T-helper 2 cell treated with Interferon-gamma antibody and Interleukin-4, amounts not matched to agents 100 ng/mL and 5 ng/mL, for 36 hours (primary cell): ENCODE results near the gene ADCY5. TPM values are rescaled to one million over a fixed set of nuclear protein-coding genes. Genes with fewer than 3 reads are reported as not detected.

ENCODE experiments used
- intact Hi-C: fragments of 100-400 bp; cut with micrococcal nuclease; formaldehyde crosslinking; loops from one replicate; pipeline ENCODE4 v1.15.1; 2023
- total RNA-seq: library from RNA; stranded (reverse); gene quantifications from 2 replicates; pipeline ENCODE4 v1.2.3, GENCODE V29; 2022

Gene ADCY5
- total RNA-seq, 1 donor from 2014 or later: not detected

DNA sequence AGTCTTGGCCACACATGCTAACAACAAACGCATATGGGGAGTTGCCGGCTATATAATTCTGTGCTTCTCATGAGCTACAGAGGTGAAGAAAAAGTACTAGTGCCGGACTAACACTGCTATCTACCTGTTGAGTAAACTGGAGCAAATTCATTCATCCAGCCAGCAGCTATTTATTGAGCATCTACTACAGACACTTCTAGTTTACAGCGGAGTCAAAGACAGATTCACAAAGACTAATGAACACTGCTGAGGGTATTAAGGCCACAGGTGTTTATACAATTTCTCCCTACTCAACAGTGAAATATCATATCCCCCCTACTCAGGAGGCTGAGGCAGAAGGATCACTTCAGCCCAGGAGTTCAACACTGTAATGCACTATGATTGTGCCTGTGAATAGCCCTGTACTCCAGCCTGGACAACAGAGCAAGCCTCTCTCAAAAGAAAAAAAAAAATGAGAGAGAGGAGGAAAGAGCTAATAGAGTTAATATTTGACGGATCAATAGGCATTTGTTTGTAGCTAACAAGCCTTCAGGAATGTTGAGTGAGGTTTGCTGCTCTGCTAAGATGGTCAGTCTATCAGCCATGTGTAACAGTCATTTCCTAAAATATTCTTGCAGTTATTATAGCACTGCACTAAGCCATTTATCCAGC lies 17.8 kb downstream of the ADCY5 start:
- intact Hi-C loops: no loop called here

DNA sequence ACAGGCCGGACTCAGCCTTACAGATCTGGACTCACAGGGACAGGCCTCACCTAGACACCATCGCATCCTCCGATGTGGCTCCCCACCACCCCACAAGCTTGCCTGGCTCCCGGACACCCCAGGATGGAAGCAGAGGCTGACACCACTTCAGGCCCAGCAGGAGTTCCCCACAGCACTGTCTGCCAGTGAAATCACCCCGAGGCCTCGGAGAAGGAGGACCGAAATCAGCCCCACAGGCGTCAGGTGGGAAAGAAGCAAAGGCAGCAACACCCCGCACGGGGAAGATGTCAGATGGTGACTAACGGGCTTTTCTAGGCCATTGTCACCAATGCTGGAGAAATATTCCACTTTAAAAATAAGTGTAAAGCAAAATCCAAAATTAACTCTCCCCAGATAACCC lies 18.6 kb downstream of the ADCY5 start:
- intact Hi-C loops: no loop called here

DNA sequence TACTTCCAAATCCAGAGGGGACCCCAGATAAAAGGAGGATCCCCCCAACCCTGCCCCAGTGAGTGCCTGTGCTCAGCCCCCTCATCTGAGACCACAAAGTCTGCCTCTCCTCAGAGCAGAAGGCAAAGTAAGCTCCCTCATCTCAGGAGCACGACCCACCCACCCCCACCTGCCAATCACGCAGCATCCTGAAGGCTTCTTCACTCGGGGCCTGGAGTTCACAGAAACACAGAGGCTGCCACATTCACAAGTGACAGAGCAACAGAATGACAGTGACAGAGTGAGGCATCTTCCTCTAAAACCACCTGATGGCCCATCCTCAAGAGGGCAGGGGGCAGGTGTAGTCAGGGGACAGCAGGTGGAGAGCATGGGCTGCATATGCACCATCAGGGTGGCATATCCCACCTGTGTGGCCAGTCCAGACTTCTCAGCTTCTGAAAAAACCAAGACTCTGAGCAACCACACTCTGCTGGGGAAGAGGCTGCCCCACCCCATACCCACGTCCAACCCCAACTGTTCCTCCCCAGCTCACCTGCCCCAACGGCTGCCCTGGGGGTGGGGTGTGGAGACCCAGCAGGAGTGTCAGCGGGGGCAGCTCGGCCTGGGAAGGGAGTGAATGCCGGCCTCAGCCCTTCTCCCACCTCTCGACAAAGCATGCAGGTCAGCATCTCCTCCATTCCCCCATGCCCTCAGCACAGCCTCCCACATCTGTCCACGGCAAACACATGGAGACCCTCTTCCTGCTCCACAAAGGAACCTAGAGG lies 19.3 kb downstream of the ADCY5 start:
- intact Hi-C loops: no loop called here

- intact Hi-C loops: no loop called here
These were observed 23.7 kb downstream of the ADCY5 start for GRCh38 chr3:123424999-123425712.

DNA sequence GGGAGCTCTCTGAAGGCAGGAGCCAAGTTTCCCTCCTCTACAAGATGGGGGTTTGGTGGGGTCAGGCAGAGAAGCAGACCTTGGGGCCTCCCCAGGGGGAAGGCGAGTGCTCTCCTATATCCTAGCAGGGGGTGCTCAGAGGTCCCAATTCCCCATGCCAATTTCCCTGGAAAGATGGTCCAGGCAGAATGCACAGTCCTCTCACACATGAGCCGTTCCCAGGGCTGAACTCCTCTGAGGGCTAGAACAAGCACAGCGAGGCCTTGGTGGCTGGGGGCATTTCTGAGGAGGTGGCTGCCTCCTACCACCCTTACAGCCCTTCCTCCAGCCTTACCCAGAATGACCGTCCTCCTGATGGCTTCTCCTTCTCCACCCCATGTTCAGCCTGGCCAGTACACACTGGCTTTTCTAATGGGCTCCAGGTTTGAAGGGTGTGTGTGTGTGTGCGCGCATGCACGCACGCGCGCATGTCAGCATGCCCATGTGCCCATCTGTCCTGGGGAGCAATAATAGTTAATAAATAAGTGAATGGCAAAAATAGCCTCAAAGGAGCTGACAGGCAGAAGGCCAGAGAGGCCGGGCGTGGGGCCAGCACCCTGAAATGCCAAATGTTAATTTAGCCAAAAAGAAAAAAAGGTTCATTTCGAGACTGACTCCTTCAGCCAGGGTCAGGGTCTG lies 24.4 kb downstream of the ADCY5 start:
- intact Hi-C loops: no loop called here

DNA sequence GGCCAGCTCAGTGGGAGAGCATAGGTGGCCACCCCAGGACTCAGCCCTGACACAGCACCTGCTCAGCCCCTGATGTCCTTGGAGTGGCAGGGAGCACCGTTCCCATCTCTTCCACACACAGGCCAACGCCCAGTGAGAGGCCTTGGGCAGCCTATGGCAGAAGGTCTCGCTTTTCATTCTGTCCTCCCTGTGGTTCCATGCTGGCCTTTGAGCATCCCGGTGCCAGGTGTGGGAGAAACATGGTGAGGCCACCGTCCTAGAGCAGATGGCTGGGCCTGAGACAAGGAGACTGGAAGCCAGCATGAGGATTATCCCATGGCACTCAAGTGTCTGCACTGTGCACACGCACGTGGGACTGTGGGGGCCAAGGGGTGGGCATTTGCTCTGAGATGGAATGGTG lies 25.1 kb downstream of the ADCY5 start:
- intact Hi-C loops: no loop called here

DNA sequence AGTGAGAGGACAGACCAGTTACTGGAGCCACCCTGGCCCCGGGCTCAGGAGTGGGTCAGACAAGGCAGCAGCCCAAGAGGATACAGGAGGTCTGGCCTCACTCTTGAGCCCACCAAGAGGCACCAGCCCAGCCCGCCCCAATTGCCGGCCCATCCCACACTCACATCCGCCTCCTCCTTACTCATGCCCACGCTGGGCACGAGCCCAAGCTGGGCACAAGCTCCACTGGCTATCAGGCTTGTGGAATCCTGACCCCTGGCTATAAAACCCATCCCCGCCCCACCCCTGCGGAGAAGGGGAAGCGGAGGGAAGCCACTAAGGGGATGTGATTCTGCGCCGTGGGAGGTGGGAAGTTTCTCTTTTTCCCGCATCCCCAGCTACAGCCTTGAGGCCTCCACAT lies 25.9 kb downstream of the ADCY5 start:
- intact Hi-C loops: no loop called here

DNA sequence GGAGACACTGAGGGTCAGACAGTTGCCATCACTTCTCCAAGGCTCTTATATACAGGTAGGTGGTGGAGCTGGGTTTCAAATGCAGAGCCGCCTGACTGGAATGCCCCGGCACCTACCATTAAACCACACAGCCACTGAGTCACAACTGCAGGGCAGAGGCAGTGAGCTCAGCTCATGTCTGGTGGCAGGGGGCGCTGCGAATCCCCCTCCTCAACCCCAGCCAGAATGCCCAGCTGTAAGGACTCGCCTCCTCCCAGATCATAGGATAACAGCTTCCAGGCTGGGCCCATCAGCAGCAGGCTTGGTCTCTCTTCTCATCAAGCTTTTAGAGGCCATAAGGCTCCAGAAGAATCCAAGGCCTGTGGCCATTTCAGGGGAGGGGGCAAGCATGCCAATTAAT lies 26.4 kb downstream of the ADCY5 start:
- intact Hi-C loops: no loop called here

GRCh38 chr3:123421353-123422174 lies 27.3 kb downstream of the ADCY5 start:
- intact Hi-C loops: no loop called here

GRCh38 chr3:123420416-123420968 lies 28.4 kb downstream of the ADCY5 start:
- intact Hi-C loops: no loop called here

DNA sequence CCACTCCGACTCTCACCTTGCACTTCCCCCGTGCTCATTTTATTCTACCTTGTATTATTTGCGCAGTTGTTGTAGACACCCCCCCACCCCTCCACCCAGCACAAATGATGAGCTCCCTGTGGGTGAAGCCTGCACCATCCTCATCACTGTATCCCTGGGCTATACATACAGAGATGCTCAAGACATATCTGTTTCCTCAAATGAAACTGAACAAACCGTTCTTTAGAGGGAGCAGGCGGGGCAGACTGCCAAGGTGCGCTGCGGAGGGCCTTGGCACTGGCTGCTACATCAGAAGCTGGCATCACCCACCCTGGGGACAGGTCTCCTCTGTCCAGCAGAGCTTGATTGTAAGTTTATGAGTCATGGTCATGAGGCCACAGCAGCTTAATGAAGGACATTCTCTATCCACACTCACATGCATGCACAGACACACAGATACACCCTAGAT lies 29.0 kb downstream of the ADCY5 start:
- intact Hi-C loops: no loop called here

GRCh38 chr3:123419181-123419849 lies 29.6 kb downstream of the ADCY5 start:
- intact Hi-C loops: no loop called here

DNA sequence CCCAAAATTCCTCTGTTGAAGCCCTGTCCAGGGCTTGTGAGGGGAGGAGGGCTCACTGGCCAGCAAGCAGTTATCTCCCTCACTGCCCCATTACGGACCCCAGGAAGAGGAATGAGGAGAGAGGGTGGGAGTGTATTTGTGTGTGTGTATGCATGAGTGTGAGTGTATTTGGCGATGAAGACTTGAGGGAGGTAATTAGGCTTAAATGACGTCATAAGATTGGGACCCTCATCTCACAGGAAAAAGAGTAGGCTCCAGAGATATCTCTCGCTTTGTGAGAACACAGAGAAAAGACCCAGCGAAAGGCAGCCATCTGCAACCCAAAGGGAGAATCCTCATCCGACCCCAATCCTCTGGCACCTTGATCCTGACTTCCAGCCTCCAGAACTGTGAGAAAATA lies 32.2 kb downstream of the ADCY5 start:
- intact Hi-C loops: no loop called here

DNA sequence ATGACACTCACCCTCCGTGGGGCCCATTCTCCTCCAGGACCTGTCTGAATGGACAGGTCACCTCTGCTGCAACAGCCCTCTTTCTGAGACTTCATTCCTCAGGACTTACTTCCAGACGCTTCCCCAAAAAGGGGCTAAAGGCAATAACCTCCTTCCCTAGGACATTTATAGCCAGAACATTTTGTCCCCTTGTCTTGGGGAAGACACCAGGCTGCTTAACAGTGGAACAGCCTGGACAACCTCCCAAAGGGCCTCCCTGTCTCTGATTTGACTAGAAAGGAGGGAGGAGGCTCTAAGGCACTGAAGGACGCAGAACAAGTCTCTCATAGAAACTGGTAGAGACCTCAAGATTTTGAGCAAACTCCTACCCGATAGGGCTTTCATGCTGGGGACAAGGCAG lies 32.7 kb downstream of the ADCY5 start:
- intact Hi-C loops: no loop called here

GRCh38 chr3:123414973-123415775 lies 33.7 kb downstream of the ADCY5 start:
- intact Hi-C loops: no loop called here

- intact Hi-C loops: no loop called here
These were observed 35.9 kb downstream of the ADCY5 start for GRCh38 chr3:123412811-123413604.

GRCh38 chr3:123412076-123412475 lies 36.8 kb downstream of the ADCY5 start:
- intact Hi-C loops: no loop called here

- intact Hi-C loops: no loop called here
These were observed 37.4 kb downstream of the ADCY5 start for GRCh38 chr3:123411340-123412040.
